Measurements from ENCODE around the gene GPR153. TPM values are rescaled to one million over a fixed set of nuclear protein-coding genes. Genes with fewer than 3 reads are reported as not detected.

The GPR153 gene
- total RNA-seq, 4 donors from 2014 or later = 6.2 to 17.3 (median 11.7) TPM

DNA sequence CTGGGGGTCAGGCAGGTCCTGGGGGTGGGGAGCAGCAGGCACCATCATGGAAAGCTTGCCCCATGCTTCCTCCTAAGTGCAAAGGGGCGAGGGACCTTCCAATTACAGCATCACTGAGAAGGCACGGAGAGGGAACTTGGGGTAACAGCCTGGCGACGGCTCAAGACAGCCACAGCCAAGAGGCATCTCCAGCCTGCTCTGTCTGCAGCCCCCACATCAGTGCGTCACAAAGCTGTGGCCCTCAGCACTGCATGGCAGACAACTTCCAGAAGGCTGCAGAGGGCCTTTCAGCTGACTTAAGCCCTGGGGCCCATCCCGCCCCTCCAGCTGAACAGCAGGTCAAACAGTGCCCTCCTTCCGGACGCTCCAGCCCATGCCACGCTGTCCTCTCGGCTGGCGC, 13.2 kb upstream of the GPR153 start:
- TF ChIP-seq, protein P1, sequence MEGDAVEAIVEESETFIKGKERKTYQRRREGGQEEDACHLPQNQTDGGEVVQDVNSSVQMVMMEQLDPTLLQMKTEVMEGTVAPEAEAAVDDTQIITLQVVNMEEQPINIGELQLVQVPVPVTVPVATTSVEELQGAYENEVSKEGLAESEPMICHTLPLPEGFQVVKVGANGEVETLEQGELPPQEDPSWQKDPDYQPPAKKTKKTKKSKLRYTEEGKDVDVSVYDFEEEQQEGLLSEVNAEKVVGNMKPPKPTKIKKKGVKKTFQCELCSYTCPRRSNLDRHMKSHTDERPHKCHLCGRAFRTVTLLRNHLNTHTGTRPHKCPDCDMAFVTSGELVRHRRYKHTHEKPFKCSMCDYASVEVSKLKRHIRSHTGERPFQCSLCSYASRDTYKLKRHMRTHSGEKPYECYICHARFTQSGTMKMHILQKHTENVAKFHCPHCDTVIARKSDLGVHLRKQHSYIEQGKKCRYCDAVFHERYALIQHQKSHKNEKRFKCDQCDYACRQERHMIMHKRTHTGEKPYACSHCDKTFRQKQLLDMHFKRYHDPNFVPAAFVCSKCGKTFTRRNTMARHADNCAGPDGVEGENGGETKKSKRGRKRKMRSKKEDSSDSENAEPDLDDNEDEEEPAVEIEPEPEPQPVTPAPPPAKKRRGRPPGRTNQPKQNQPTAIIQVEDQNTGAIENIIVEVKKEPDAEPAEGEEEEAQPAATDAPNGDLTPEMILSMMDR (IDR thresholded peaks at IDR 0.05) = no peak
- TF ChIP-seq POLR2A (IDR thresholded peaks at IDR 0.05) = no peak
- whole genome bisulfite sequencing, 2 donors = 98 to 100% methylated on average over 3 to 11 of the region's 11 CpGs
- H3K4me3 ChIP-seq (ENCODE audit: low read depth, poor library complexity, severe bottlenecking) = no peak overlapping the region
- no peak for DNase-seq (ENCODE audit: low spot score in 2 of 2)
- intact Hi-C loops (cut with DNase I; ENCODE audit: low total_unique reads) = no loop called here

DNA sequence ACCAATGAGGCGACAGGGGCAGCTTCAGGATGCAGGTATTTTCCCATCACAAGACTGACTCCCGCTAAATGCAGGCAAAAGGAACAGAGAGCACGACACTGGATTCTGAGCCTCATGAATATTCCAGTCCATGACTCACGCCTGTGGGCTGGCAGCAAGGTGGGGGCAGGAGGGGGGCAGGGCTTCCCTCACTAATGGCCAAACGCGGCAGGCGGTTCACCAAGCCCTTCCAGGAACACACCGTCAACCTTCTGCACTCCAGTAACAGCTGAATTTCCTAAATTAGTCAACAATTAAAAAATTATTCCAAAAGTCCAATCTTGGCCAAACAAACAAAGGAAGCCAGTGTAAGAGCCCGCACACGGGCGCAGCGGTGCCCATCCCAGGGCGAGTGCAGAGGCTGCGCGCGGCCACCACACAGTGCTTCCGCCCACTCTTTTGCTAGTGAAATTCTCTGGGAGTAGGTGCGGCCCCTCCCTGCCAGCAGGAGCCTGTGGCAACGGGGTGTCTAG, 12.5 kb upstream of the GPR153 start:
- TF ChIP-seq POLR2A (IDR thresholded peaks at IDR 0.05) = no peak
- TF ChIP-seq, protein P1 (IDR thresholded peaks at IDR 0.05) = no peak
- intact Hi-C loops (cut with DNase I; ENCODE audit: low total_unique reads) = no loop called here
- no peak for DNase-seq (ENCODE audit: low spot score in 2 of 2)
- WGBS, 2 donors = 70 to 77% methylated on average over 19 of the region's 19 CpGs
- no peak overlapping the region for H3K4me3 ChIP-seq (ENCODE audit: low read depth, poor library complexity, severe bottlenecking)

DNA sequence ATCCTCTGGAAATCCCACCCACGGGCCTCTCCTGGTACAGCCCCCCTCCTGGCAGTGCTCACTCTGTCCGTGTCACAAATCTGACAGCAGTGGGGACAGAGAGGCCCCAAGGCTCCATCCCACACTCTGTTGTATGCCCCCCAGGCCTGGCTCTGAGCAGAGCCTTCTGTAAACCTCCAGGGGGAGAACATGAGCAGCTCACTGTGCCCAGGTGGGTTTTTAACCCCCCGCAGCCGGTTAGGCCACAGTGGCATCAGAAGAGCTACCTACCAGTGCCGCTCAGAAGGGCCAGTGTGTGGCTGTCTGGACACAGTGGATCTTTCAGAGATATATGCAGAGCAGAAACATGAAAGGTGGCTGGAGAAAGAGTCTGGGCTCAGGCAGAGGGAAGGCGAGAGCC, 12.0 kb upstream of the GPR153 start:
- no peak for DNase-seq (ENCODE audit: low spot score in 2 of 2)
- WGBS, 2 donors = 71 to 75% methylated on average over 6 of the region's 6 CpGs
- TF ChIP-seq POLR2A (IDR thresholded peaks at IDR 0.05) = no peak
- TF ChIP-seq, protein P1 (IDR thresholded peaks at IDR 0.05) = no peak
- no peak overlapping the region for H3K4me3 ChIP-seq (ENCODE audit: low read depth, poor library complexity, severe bottlenecking)
- intact Hi-C loops (cut with DNase I; ENCODE audit: low total_unique reads) = no loop called here

DNA sequence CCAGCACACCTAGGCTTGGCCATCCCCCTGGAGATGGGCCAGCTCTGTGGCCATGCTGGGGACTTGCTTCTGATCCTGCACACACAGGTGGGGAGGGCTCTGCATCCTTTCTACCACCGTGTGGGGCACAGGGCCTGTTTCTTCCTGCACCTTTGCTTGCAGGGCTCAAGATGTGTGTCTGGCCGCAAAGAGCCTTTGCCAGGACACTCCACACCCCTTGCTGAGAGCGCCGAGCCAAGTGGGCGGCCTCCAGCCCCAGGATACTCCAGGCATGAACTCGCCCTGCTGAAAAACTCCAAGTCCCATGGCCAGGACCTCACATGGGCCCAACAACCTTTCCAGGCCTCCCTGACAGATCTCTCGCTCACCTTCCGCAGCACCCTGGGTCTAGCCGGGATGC, 11.6 kb upstream of the GPR153 start:
- DNase-seq (ENCODE audit: low spot score in 2 of 2) = no peak
- no peak overlapping the region for H3K4me3 ChIP-seq (ENCODE audit: low read depth, poor library complexity, severe bottlenecking)
- intact Hi-C loops (cut with DNase I; ENCODE audit: low total_unique reads) = no loop called here
- TF ChIP-seq POLR2A (IDR thresholded peaks at IDR 0.05) = no peak
- TF ChIP-seq, protein P1 (IDR thresholded peaks at IDR 0.05) = no peak
- WGBS, 2 donors = 46 to 50% methylated on average over 9 of the region's 9 CpGs

DNA sequence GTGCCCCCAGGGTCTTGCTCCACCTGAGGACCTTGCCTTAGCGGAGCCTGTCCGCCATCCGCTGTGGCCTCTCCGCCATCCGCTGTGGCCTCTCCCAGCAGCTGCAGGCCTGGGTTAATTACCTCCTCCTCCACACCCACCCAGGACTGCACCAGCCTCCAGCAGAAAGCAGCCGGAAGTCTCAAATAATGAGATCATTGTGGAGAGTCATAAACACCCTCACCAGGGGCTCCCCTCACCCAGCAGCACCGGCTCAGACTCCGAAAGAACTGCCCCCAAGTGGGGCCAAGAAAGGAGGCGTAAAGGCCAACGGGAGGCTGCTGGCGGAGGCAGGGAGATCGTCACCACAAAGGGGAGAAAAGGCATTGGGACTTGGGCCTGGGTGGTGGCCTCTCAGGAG, 10.7 kb upstream of the GPR153 start:
- WGBS, 2 donors = 52 to 75% methylated on average over 9 to 12 of the region's 12 CpGs
- DNase-seq (ENCODE audit: low spot score in 2 of 2) = no peak
- TF ChIP-seq, protein P1 (IDR thresholded peaks at IDR 0.05) = no peak
- no peak for TF ChIP-seq POLR2A (IDR thresholded peaks at IDR 0.05)
- intact Hi-C loops (cut with DNase I; ENCODE audit: low total_unique reads) = no loop called here
- H3K4me3 ChIP-seq (ENCODE audit: low read depth, poor library complexity, severe bottlenecking) = no peak overlapping the region

DNA sequence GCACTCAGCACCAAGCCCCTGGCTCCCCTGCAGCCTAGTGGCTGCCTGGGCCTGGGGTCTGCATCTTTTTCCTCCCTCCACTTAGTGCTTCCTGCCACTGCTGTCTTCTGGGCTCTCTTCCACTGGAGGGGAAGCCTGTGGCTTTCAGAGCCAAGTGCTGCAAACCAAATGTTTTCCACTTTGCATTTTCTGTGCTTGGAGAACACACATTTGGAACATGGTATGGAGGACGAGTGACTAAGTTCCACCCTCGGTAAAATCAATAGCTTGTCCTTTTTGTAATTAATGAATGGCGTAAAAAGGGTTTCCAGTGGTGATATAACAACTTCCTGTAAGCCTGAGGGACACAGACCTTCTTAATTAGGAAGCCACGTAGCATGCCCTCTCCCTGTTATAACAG, 10.1 kb upstream of the GPR153 start:
- intact Hi-C loops (cut with DNase I; ENCODE audit: low total_unique reads) = no loop called here
- no peak for TF ChIP-seq POLR2A (IDR thresholded peaks at IDR 0.05)
- TF ChIP-seq, protein P1 (IDR thresholded peaks at IDR 0.05) = no peak
- WGBS, 2 donors = 54 to 61% methylated on average over 4 of the region's 4 CpGs
- H3K4me3 ChIP-seq (ENCODE audit: low read depth, poor library complexity, severe bottlenecking) = no peak overlapping the region
- DNase-seq (ENCODE audit: low spot score in 2 of 2) = no peak

Data from lower leg skin (tissue), 4 donors.